Cerebellar cortex (tissue), 1 donor: ENCODE measurements around the gene GBP2.
"Not testable (repeated sequence)": the region's sequence is repeated elsewhere in the genome, so short reads cannot be mapped to it uniquely, and the experiment has no call there.

Experiments
- DNase-seq: peaks from one replicate; pipeline ENCODE4 v3.0.0-alpha.2; 2015; ENCODE audit warnings: low spot score

Gene GBP2

GRCh38 chr1:89126602-89127565 is 970 bp upstream of the GBP2 start:
- not testable (repeated sequence) for DNase-seq

GRCh38 chr1:89125240-89125912 is 538 bp downstream of the GBP2 start:
- DNase-seq: no peak

- no peak for DNase-seq
Measured at GRCh38 chr1:89121641-89122040, 4.3 kb downstream of the GBP2 start.

- DNase-seq: no peak
Measured at GRCh38 chr1:89114662-89115061, 11.3 kb downstream of the GBP2 start.

- DNase-seq: no peak
Measured at GRCh38 chr1:89112871-89113613, 12.9 kb downstream of the GBP2 start.

- no peak for DNase-seq
Measured at GRCh38 chr1:89104687-89105086, 21.2 kb downstream of the GBP2 start.

- no peak for DNase-seq
Measured at GRCh38 chr1:89104147-89104546, 21.8 kb downstream of the GBP2 start.

- DNase-seq: no peak
Measured at GRCh38 chr1:89102021-89102420, 23.9 kb downstream of the GBP2 start.

GRCh38 chr1:89100412-89100811 is 25.5 kb downstream of the GBP2 start:
- DNase-seq: no peak

GRCh38 chr1:89098857-89099256 is 27.1 kb downstream of the GBP2 start:
- no peak for DNase-seq

- DNase-seq: no peak
Measured at GRCh38 chr1:89095737-89096136, 30.2 kb downstream of the GBP2 start.

GRCh38 chr1:89089962-89090361 is 36.0 kb downstream of the GBP2 start:
- DNase-seq: no peak

GRCh38 chr1:89088572-89088971 is 37.3 kb downstream of the GBP2 start:
- no peak for DNase-seq

GRCh38 chr1:89087241-89087640 is 38.7 kb downstream of the GBP2 start:
- no peak for DNase-seq

- peak; percentile 19 for DNase-seq
Measured at GRCh38 chr1:89085781-89086180, 40.1 kb downstream of the GBP2 start.

- DNase-seq: no peak
Measured at GRCh38 chr1:89081005-89081404, 44.9 kb downstream of the GBP2 start.

- DNase-seq: not testable (repeated sequence)
Measured at GRCh38 chr1:89080068-89080467, 45.8 kb downstream of the GBP2 start.

GRCh38 chr1:89072466-89073065 is 53.3 kb downstream of the GBP2 start:
- not testable (repeated sequence) for DNase-seq

GRCh38 chr1:89070509-89070908 is 55.4 kb downstream of the GBP2 start:
- DNase-seq: no peak

- DNase-seq: no peak
Measured at GRCh38 chr1:89069951-89070350, 56.0 kb downstream of the GBP2 start.

- DNase-seq: no peak
Measured at GRCh38 chr1:89068291-89068690, 57.6 kb downstream of the GBP2 start.
